H7 (cell line): ENCODE measurements around the gene PHLDB1. TPM values are rescaled to one million over a fixed set of nuclear protein-coding genes. Genes with fewer than 3 reads are reported as not detected.
A peak's percentile ranks its signal among the peaks of the same experiment; 100 is the strongest.
"Not testable (repeated sequence)": the region's sequence is repeated elsewhere in the genome, so short reads cannot be mapped to it uniquely, and the experiment has no call there.

Experiments used
- DNase-seq: peaks from one replicate; pipeline ENCODE4 v3.0.0; 2012
- H3K27me3 ChIP-seq: 2 replicates; pipeline ENCODE4 v1.6.0; 2011; ENCODE audit warnings: mild to moderate bottlenecking, low read length; ENCODE audit not compliant: control insufficient read depth, insufficient read depth
- H3K36me3 ChIP-seq: replicated peaks from 2 replicates; pipeline ENCODE4 v1.5.1; 2011; ENCODE audit warnings: low read length; ENCODE audit not compliant: control insufficient read depth, insufficient read depth
- H3K4me3 ChIP-seq: 2 replicates; pipeline ENCODE4 v1.5.1; 2011; ENCODE audit warnings: low read depth, mild to moderate bottlenecking, control low read depth, low read length, moderate library complexity; ENCODE audit not compliant: insufficient read depth
- total RNA-seq: library from RNA; depleted of rRNA; stranded (reverse); fragments of >200 nt; shearing (Covaris generic); gene quantifications from 2 replicates; pipeline ENCODE4 v1.2.3, GENCODE V29; 2014; rRNA removed

Gene PHLDB1
- 48.7 and 55.0 TPM in 2 replicates for total RNA-seq

- Histone ChIP-seq H3K27me3 (peaks cover 64% of the 10 kb centered on the region), H3K4me3 (peak within 1 kb of the TSS; percentile 49), H3K36me3 (no peaks in the 10 kb centered on the region)
- peak; percentile 86 for DNase-seq
Measured at GRCh38 chr11:118607401-118608359, at the start of gene PHLDB1. TSS of gene PHLDB1 (plus strand) at chr11:118607615. CDS start at chr11:118613837, 6,222 bp downstream.

- no peaks in the 10 kb centered on the region for H3K27me3 ChIP-seq
- no peak for DNase-seq
- H3K4me3 ChIP-seq: no peak overlapping the region
- no peaks in the 10 kb centered on the region for H3K36me3 ChIP-seq
Measured at GRCh38 chr11:118560806-118561205, 46.6 kb upstream of the PHLDB1 start.

- DNase-seq: peak; percentile 20
- no peak overlapping the region for H3K4me3 ChIP-seq
- H3K36me3 ChIP-seq: no peaks in the 10 kb centered on the region
- no peaks in the 10 kb centered on the region for H3K27me3 ChIP-seq
Measured at GRCh38 chr11:118565051-118565450, 42.4 kb upstream of the PHLDB1 start.

GRCh38 chr11:118569670-118570069 lies 37.7 kb upstream of the PHLDB1 start:
- no peaks in the 10 kb centered on the region for H3K36me3 ChIP-seq
- H3K4me3 ChIP-seq: no peak overlapping the region
- no peaks in the 10 kb centered on the region for H3K27me3 ChIP-seq
- DNase-seq: no peak

GRCh38 chr11:118570787-118571186 lies 36.6 kb upstream of the PHLDB1 start:
- Histone ChIP-seq H3K27me3 (no peaks in the 10 kb centered on the region), H3K4me3 (no peak overlapping the region), H3K36me3 (no peaks in the 10 kb centered on the region)
- DNase-seq: no peak

- DNase-seq, H3K27me3 ChIP-seq, H3K36me3 ChIP-seq: not testable (repeated sequence)
- peak overlapping the region; percentile 99 for H3K4me3 ChIP-seq
Measured at GRCh38 chr11:118571701-118572060, 35.7 kb upstream of the PHLDB1 start.

- no peaks in the 10 kb centered on the region for H3K36me3 ChIP-seq
- peak within 1 kb of the TSS; percentile 99 for H3K4me3 ChIP-seq
- no peaks in the 10 kb centered on the region for H3K27me3 ChIP-seq
- DNase-seq: peak; percentile 95
Measured at GRCh38 chr11:118572061-118572980, 35.1 kb upstream of the PHLDB1 start, which contains the start of gene ARCN1. TSS of gene ARCN1 (plus strand) at chr11:118572409. CDS start at chr11:118572548, 139 bp downstream.

- DNase-seq: peak; percentile 39
- no peaks in the 10 kb centered on the region for H3K27me3 ChIP-seq
- peak overlapping the region; percentile 99 for H3K4me3 ChIP-seq
- H3K36me3 ChIP-seq: no peaks in the 10 kb centered on the region
Measured at GRCh38 chr11:118572981-118573550, 34.3 kb upstream of the PHLDB1 start.

GRCh38 chr11:118574636-118575035 lies 32.8 kb upstream of the PHLDB1 start:
- Histone ChIP-seq H3K4me3 (no peak overlapping the region), H3K36me3 (no peaks in the 10 kb centered on the region), H3K27me3 (no peaks in the 10 kb centered on the region)
- DNase-seq: no peak

GRCh38 chr11:118577995-118578394 lies 29.4 kb upstream of the PHLDB1 start:
- H3K27me3 ChIP-seq, H3K4me3 ChIP-seq, DNase-seq, H3K36me3 ChIP-seq: not testable (repeated sequence)

GRCh38 chr11:118581057-118581456 lies 26.4 kb upstream of the PHLDB1 start:
- H3K4me3 ChIP-seq: no peak overlapping the region
- H3K27me3 ChIP-seq: no peaks in the 10 kb centered on the region
- no peak for DNase-seq
- H3K36me3 ChIP-seq: peaks cover 22% of the 10 kb centered on the region

GRCh38 chr11:118587952-118588351 lies 19.5 kb upstream of the PHLDB1 start:
- DNase-seq: no peak
- H3K27me3 ChIP-seq: no peaks in the 10 kb centered on the region
- H3K36me3 ChIP-seq: peaks cover 49% of the 10 kb centered on the region
- H3K4me3 ChIP-seq: no peak overlapping the region

- H3K27me3 ChIP-seq: no peaks in the 10 kb centered on the region
- no peak overlapping the region for H3K4me3 ChIP-seq
- DNase-seq: no peak
- H3K36me3 ChIP-seq: peaks cover 41% of the 10 kb centered on the region
Measured at GRCh38 chr11:118592616-118593367, 14.6 kb upstream of the PHLDB1 start.

GRCh38 chr11:118594984-118595383 lies 12.4 kb upstream of the PHLDB1 start:
- not testable (repeated sequence) for H3K4me3 ChIP-seq, H3K27me3 ChIP-seq
- H3K36me3 ChIP-seq: peaks cover 38% of the 10 kb centered on the region
- DNase-seq: peak; percentile 62
